Embryonic facial prominence (tissue), 1 donor: ENCODE results near the gene TSPAN32.

ENCODE experiments used
- DNase-seq: peaks from one replicate; pipeline ENCODE4 v3.0.0-alpha.2; 2016; ENCODE audit errors: extremely low spot score

Gene TSPAN32, protein sequence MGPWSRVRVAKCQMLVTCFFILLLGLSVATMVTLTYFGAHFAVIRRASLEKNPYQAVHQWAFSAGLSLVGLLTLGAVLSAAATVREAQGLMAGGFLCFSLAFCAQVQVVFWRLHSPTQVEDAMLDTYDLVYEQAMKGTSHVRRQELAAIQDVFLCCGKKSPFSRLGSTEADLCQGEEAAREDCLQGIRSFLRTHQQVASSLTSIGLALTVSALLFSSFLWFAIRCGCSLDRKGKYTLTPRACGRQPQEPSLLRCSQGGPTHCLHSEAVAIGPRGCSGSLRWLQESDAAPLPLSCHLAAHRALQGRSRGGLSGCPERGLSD

GRCh38 chr11:2301631-2302305, at the start of gene TSPAN32, which contains the start of gene C11orf21:
TSPAN32 (plus strand) TSS chr11:2302013; CDS start chr11:2302150, 137 bp downstream.
C11orf21 (minus strand) TSS chr11:2301918; CDS start chr11:2301808, 110 bp downstream.
- no peak for DNase-seq

DNA sequence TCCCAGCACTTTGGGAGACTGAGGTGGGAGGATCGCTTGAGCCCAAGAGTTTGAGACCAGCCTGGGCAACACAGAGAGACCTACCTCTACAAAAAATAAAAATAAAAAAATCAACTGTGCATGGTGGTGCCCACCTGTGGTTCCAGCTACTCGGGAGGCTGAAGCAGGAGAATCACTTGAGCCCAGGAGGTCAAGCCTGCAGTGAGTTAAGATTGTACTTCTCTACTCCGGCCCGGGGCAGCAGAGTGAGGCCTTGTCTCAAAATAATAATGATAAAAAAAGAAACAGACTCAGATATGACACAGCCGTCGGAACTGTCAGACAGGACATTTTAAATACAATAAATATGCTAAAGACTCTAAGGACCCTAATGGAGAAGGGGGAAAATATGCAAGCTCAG, 49.8 kb upstream of the TSPAN32 start:
- no peak for DNase-seq

DNA sequence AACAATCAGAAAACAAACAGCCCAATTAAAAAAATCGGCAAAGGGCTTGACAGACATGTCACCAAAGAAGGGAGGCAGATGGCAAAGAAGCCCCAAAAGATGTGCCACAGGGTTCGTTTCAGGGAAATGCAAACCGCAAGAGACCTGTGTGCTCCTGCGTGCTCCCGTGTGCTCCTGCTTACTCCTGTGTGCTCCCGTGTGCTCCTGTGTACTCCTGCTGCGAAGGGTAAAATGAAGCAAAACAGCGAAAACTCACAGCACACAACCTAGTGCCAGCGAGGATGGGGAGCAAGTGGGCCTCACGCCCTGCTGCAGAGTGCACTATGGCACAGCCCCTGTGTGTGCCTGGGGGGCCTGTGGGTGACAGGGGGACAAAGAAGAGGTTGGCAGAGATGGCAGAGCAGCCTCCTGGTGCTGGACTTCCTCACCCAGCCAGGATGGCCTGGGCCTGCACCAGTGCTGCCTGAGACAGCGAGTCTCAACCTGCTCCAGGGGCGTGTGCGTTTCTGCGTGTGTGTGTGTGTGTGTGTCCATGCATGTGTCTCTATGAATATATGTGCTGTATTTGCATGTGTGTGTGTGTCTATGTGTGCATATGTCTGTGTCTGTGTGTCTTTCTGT, 45.4 kb upstream of the TSPAN32 start:
- DNase-seq = no peak

DNA sequence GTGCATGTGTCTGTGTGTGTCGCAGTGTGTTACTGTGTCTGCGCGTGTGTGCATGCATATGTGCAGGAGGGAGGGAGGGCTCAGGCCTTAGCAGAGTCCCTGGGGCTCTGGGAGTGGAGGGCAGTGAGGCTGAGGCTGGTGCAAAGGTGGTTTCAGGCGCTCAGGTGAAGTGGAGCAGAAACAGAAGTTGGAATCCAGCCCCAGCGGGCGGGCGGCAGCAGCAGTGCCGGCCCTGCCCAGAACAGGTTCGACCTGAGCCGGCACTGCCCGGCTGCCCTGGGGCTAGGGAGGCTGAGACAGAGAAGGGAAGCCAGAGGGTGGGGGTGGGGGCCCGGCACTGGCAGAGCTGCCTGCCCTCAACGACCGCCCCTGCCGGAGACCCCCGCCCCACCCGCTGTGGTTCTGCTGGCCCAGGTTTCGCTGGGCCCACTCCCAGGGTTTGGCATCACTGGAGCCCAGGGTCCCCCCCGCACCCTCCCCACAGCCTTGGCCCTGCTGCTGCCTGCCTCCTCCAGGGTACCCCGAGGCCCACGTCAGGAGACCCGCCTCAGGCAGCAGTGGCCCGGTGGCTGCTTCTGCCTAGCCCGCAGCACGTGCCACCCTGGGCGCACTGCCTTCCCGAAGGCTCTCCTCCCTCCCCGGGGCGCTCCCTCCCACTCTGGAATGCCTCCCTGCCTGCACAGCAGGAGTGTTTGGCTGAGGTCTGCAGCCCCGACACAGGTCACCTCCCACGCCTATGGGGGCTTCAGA, 44.7 kb upstream of the TSPAN32 start:
- DNase-seq = no peak

DNA sequence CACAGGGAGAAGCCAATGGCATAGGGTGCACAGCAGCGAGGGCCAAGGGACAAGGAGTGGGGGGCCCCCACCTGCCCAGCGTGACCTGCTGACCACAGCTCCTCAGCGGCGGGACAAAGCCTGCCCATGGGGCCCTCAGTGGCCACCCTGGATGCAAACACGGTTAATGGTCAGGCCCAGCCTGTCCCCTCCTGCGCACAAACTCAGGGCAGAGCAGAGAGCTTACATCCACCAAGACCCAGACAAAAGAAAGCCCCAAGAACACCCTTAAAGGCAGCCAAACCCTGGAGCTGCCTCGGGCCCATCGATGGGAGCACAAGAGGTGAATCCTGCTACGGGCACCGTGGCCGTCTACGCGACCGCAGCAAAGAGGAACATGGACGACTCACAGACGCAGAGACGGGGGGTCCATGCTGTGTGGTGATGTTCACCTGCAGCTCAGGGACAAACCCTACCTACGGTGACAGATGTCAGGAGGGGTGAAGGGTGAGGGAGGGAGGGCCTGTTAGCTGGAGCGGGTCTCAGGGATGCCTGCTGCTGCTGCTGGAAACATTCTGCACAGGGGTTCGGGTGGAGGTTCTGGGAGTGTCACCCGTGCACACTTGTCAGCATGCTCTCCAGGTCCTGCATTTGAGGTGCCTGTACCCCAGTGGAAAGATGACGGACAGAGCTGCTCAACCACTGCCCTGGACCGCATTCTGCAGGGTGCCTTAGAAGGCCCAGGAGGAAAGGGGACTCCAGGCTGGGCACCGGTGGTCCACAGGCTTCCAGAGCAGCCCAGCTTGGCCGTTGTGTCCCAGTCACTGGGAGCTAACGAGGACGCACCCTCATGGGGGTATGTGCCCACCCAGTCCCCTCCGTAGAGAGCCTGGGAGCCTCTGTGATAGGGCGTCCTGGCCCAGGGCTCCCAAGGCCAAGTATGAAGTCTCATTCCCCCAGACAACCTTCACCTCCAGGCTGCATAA, 43.0 kb upstream of the TSPAN32 start:
- DNase-seq = no peak

- DNase-seq = no peak
Observed at GRCh38 chr11:2259466-2259830, 42.4 kb upstream of the TSPAN32 start.

- DNase-seq = no peak
Observed at GRCh38 chr11:2259897-2260451, 41.8 kb upstream of the TSPAN32 start.

DNA sequence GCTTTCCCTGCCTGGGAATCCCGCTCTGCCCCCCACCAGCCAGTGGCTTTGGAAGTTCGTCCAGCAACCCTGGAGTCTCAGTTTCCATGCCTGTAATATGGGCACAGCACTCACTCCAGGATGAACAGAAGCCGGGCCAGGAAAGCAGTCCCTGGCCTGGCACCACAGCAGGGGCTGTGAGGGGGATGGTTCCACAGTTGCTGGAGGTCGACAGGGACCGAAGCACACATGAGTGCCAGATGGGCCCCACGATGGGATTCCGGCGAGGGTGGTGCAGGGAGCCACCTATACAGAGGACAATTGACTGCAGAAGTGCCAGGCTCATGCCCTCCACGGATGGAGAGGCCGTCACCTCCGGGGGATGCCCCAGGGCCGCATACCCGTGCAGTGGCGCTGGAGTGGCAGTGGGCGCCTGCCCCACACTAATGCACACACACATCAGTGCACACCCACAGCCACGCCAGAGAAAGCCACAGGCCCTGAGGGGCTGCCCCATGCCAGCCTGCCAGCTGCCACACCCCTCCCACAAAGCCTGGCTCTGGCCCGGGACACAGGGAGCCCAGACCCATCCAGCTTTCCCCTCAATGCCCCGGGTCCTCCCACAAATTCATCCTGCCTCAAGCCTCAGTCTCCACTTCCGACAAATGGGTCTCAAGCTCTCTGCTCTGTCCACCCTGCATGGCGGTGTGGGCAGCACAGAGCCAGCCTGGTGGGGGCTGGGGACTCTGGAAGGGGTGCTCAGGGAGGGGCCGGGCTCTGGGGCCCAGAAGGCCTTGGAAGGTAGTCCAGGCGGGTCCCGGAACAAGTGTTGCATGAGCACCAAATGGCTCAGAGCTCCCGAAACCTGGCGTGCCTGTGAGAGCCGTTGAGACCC, 41.1 kb upstream of the TSPAN32 start:
- DNase-seq = no peak

DNA sequence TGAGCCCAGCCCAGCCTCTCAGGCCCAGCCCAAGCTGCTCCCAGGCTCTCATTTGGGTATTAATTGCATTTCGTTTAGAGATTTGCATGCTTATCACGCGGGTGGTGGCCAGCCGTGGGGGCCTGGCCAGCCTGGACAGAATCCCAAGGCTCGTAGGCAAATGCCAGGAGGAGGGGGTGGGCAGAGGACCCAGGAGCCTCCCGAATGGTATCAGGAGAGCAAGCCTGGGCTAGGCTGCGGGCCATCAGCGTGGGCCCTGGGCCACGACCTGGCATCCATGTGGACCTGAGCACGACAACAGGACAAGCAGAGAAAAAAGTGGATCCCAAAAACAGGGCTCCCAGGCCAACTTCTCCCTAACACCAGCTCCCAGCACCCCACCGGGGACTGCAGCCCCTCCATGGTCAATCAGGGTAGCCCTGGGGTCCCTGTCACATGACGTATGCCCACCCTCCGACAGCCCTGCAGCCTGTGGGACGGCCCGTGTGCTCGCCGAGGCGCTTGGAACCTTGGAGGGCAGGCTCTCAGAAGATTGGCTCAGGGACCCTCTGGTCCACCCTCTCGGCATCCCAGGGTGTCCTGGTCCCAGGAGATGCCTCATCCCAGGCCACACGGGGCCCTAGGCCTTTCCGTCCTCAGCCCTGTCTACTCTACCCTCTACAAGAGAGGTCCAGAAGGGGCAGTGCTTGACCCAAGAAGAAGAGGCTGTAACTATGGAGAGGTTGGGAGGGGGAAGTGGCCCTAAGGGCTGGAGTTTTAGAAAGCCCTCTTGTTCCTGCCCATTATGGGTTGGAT, 40.2 kb upstream of the TSPAN32 start:
- DNase-seq = no peak

- DNase-seq = no peak
Observed at GRCh38 chr11:2262301-2263070, 39.3 kb upstream of the TSPAN32 start.

- DNase-seq = no peak
Observed at GRCh38 chr11:2263071-2263565, 38.7 kb upstream of the TSPAN32 start.

- DNase-seq = no peak
Observed at GRCh38 chr11:2263724-2264360, 38.0 kb upstream of the TSPAN32 start.

DNA sequence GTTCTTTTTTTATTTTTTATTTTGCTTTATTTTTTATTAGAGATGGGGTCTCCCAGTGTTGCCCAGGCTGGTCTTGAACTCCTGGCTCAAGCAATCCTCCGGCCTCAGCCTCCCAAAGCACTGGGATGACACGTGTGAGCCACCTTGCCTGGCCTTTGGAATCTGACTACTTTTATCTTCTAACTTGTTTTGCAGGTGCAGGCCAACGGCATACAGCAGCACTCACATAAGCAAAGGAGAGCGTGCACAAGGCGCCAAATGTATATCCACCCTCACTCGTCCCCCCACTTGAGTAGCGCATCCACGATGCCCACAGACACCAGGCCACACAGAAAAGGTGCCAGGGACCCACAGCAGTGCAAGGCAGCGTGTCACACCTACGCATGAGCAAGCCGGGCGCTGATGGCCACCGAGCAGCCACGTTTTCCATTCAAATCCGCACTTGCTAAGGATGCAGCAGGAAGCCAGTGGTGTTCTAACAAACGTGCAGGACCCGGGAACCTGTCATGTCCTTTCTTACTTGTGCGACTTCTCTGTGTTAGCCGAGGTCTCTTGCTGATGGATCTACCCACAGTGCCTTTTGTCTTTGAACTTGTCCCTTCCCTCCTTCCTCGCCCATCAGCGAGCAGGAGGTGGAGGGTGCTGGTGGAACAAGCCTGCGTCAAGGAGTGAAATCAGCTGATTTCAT, 37.3 kb upstream of the TSPAN32 start:
- DNase-seq = no peak

GRCh38 chr11:2265396-2265795, 36.4 kb upstream of the TSPAN32 start:
- DNase-seq = no peak

GRCh38 chr11:2265854-2266585, 35.8 kb upstream of the TSPAN32 start:
- DNase-seq = no peak
